Gastrocnemius medialis (tissue), 4 donors: ENCODE data around the gene RPN2.

Source experiments
- POLR2A ChIP-seq, 2 donors: fragments of 450-650 bp; IDR thresholded peaks; one replicate each; pipeline ENCODE4 v1.6.1; 2017; ENCODE audit warnings: antibody characterized with exemption in 2 of 2, mild to moderate bottlenecking in 2 of 2, moderate library complexity in 2 of 2
- TF ChIP-seq, protein P1 (sequence below), 5 experiments: fragments of 450-650 bp in 3 of 5; fragments of 200-600 bp in 2 of 5; sonication (generic) in 2 of 5; IDR thresholded peaks in 4 of 5; conservative IDR thresholded peaks in 1 of 5; 1 replicate in 4 of 5; 2 replicates in 1 of 5; pipeline ENCODE4 v1.5.1; 2016 to 2019; ENCODE audit warnings: antibody characterized with exemption in 5 of 5, mild to moderate bottlenecking in 3 of 5, moderate library complexity in 3 of 5

DNA sequence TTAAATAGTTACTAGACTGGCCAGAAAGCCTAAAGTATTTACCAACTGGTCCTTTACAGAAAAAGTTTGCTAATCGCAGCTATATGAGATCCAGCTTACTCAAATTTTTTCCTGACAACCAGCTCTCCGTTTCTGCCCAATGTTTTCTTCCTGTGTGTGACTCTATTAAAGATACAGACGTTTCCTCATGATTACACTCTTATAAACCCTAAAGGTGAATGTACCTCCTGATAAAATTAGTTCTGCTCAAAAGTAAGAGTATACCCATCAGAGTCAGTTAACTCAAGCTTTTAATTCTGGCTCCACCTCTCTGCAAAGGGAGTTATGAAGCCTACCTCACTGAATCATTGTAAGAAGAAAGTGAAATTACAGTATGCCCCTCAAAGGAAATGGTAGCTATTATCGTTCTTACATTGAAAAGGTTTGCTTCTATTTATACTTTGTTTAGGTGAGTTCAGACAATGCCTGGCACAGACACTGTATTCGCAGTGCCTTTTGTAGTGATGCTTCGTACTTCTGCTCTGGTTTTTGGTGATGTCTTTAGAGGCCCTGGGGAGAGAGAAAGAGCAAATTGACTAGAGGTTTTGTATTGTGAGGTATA is 10.4 kb downstream of the RPN2 start:
- TF ChIP-seq, protein P1, sequence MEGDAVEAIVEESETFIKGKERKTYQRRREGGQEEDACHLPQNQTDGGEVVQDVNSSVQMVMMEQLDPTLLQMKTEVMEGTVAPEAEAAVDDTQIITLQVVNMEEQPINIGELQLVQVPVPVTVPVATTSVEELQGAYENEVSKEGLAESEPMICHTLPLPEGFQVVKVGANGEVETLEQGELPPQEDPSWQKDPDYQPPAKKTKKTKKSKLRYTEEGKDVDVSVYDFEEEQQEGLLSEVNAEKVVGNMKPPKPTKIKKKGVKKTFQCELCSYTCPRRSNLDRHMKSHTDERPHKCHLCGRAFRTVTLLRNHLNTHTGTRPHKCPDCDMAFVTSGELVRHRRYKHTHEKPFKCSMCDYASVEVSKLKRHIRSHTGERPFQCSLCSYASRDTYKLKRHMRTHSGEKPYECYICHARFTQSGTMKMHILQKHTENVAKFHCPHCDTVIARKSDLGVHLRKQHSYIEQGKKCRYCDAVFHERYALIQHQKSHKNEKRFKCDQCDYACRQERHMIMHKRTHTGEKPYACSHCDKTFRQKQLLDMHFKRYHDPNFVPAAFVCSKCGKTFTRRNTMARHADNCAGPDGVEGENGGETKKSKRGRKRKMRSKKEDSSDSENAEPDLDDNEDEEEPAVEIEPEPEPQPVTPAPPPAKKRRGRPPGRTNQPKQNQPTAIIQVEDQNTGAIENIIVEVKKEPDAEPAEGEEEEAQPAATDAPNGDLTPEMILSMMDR (IDR thresholded peaks at IDR 0.05 in 4 of 5, conservative IDR thresholded peaks at IDR 0.05 in 1 of 5): no peak
- TF ChIP-seq POLR2A (IDR thresholded peaks at IDR 0.05): no peak
